Measurements from ENCODE around the gene CYP46A1.

Gene CYP46A1

GRCh38 chr14:99702115-99702514, 18.0 kb downstream of the CYP46A1 start:
- no peak overlapping the region for H3K4me2 ChIP-seq (ENCODE audit: low read length)
- H3K9ac ChIP-seq (ENCODE audit: low read length), result no peak overlapping the region
- H3K9me2 ChIP-seq (ENCODE audit: low read depth, low read length), result no peaks in the 10 kb centered on the region
- H3K4me1 ChIP-seq (ENCODE audit: insufficient read depth, low read length, severe bottlenecking), result no peaks in the 10 kb centered on the region
- no peak for TF ChIP-seq EZH2 (IDR thresholded peaks at IDR 0.05; ENCODE audit: borderline replicate concordance, low read length)
- TF ChIP-seq, protein P1, sequence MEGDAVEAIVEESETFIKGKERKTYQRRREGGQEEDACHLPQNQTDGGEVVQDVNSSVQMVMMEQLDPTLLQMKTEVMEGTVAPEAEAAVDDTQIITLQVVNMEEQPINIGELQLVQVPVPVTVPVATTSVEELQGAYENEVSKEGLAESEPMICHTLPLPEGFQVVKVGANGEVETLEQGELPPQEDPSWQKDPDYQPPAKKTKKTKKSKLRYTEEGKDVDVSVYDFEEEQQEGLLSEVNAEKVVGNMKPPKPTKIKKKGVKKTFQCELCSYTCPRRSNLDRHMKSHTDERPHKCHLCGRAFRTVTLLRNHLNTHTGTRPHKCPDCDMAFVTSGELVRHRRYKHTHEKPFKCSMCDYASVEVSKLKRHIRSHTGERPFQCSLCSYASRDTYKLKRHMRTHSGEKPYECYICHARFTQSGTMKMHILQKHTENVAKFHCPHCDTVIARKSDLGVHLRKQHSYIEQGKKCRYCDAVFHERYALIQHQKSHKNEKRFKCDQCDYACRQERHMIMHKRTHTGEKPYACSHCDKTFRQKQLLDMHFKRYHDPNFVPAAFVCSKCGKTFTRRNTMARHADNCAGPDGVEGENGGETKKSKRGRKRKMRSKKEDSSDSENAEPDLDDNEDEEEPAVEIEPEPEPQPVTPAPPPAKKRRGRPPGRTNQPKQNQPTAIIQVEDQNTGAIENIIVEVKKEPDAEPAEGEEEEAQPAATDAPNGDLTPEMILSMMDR (IDR thresholded peaks at IDR 0.05; ENCODE audit: low read length), result no peak
- no peak overlapping the region for H3K27ac ChIP-seq (ENCODE audit: low read depth, low read length, poor library complexity, severe bottlenecking)
- H3F3A ChIP-seq (ENCODE audit: insufficient read depth, low read length), result no peaks in the 10 kb centered on the region
- H3K36me3 ChIP-seq (ENCODE audit: insufficient read depth, low read length), result no peaks in the 10 kb centered on the region; the same call in 1 of the 2 replicates
- no peaks in the 10 kb centered on the region for H4K20me1 ChIP-seq (ENCODE audit: insufficient read depth, low read length)
- H2AFZ ChIP-seq (ENCODE audit: low read length), result no peak overlapping the region
- peaks cover 15% of the 10 kb centered on the region for H3K9me3 ChIP-seq (ENCODE audit: low read length)
- no peaks in the 10 kb centered on the region for H3K27me3 ChIP-seq (ENCODE audit: insufficient read depth, low read length)
- H3K79me2 ChIP-seq (ENCODE audit: insufficient read depth, low read length), result no peaks in the 10 kb centered on the region
- no peak overlapping the region for H3K4me3 ChIP-seq (ENCODE audit: low read depth, low read length, poor library complexity, severe bottlenecking)

DNA sequence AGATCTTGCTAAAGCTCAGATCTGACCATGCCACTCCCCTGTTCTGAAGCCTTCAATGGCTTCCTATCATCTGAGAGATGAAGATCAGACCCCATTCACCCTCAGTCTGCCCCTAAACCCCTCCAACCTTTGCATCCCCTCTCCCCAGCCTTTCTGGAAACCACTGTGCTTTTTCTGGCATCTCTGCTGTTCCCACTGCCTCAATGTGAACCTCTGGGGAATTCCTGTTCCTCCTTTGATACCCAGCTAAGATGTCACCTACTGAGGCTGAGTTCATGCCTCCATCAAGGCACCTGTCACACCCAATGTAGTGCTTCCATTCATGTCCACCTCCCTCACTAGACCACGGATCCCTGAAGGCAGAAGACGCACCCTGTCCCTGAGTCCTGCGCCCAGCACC, 19.3 kb downstream of the CYP46A1 start:
- H3K4me1 ChIP-seq (ENCODE audit: insufficient read depth, low read length, severe bottlenecking), result no peaks in the 10 kb centered on the region
- H3K27ac ChIP-seq (ENCODE audit: low read depth, low read length, poor library complexity, severe bottlenecking), result no peak overlapping the region
- no peaks in the 10 kb centered on the region for H3K9me2 ChIP-seq (ENCODE audit: low read depth, low read length)
- H3K79me2 ChIP-seq (ENCODE audit: insufficient read depth, low read length), result no peaks in the 10 kb centered on the region
- no peaks in the 10 kb centered on the region for H4K20me1 ChIP-seq (ENCODE audit: insufficient read depth, low read length)
- peaks cover 15% of the 10 kb centered on the region for H3K9me3 ChIP-seq (ENCODE audit: low read length)
- H3K36me3 ChIP-seq (ENCODE audit: insufficient read depth, low read length), result no peaks in the 10 kb centered on the region; the same call in 1 of the 2 replicates
- no peaks in the 10 kb centered on the region for H3K27me3 ChIP-seq (ENCODE audit: insufficient read depth, low read length)
- H3K4me2 ChIP-seq (ENCODE audit: low read length), result no peak overlapping the region
- H3F3A ChIP-seq (ENCODE audit: insufficient read depth, low read length), result no peaks in the 10 kb centered on the region
- H3K9ac ChIP-seq (ENCODE audit: low read length), result no peak overlapping the region
- H3K4me3 ChIP-seq (ENCODE audit: low read depth, low read length, poor library complexity, severe bottlenecking), result no peak overlapping the region
- H2AFZ ChIP-seq (ENCODE audit: low read length), result no peak overlapping the region
- no peak for TF ChIP-seq EZH2 (IDR thresholded peaks at IDR 0.05; ENCODE audit: borderline replicate concordance, low read length)
- TF ChIP-seq, protein P1 (IDR thresholded peaks at IDR 0.05; ENCODE audit: low read length), result no peak

DNA sequence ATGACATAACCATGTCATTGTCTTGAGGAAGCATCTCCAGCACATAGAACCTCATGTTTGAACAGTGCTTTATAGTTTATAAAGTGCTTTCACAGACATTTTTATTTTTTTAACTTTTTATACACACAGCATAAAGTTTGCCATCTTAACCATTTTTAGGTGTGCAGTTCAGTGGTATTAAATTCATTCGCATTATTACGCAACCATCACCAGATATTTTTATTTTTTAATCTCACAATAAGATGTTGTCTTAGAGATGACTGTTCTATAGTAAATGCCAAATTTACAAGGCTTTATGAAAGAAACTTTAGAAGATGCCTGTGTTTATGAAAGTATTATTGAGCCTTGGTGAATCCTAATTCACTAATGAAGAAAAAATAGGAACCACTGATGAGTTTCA, 19.9 kb downstream of the CYP46A1 start:
- H3K9me3 ChIP-seq (ENCODE audit: low read length), result peaks cover 15% of the 10 kb centered on the region
- H3K27me3 ChIP-seq (ENCODE audit: insufficient read depth, low read length), result no peaks in the 10 kb centered on the region; the same call in 1 of the 2 replicates
- TF ChIP-seq, protein P1 (IDR thresholded peaks at IDR 0.05; ENCODE audit: low read length), result no peak
- no peak for TF ChIP-seq EZH2 (IDR thresholded peaks at IDR 0.05; ENCODE audit: borderline replicate concordance, low read length)
- H3K27ac ChIP-seq (ENCODE audit: low read depth, low read length, poor library complexity, severe bottlenecking), result no peak overlapping the region
- no peak overlapping the region for H3K9ac ChIP-seq (ENCODE audit: low read length)
- no peaks in the 10 kb centered on the region for H3K9me2 ChIP-seq (ENCODE audit: low read depth, low read length)
- H2AFZ ChIP-seq (ENCODE audit: low read length), result no peak overlapping the region
- no peaks in the 10 kb centered on the region for H3K79me2 ChIP-seq (ENCODE audit: insufficient read depth, low read length)
- no peaks in the 10 kb centered on the region for H4K20me1 ChIP-seq (ENCODE audit: insufficient read depth, low read length)
- no peak overlapping the region for H3K4me2 ChIP-seq (ENCODE audit: low read length)
- H3K4me1 ChIP-seq (ENCODE audit: insufficient read depth, low read length, severe bottlenecking), result no peaks in the 10 kb centered on the region
- H3F3A ChIP-seq (ENCODE audit: insufficient read depth, low read length), result no peaks in the 10 kb centered on the region
- H3K4me3 ChIP-seq (ENCODE audit: low read depth, low read length, poor library complexity, severe bottlenecking), result no peak overlapping the region
- no peaks in the 10 kb centered on the region; the same call in 1 of the 2 replicates for H3K36me3 ChIP-seq (ENCODE audit: insufficient read depth, low read length)
